Gastrocnemius medialis (tissue), 4 donors: ENCODE results near the gene UGT2B17.

Experiments
- POLR2A ChIP-seq, 2 donors: fragments of 450-650 bp; IDR thresholded peaks; one replicate each; pipeline ENCODE4 v1.6.1; 2017; ENCODE audit warnings: antibody characterized with exemption in 2 of 2, mild to moderate bottlenecking in 2 of 2, moderate library complexity in 2 of 2
- TF ChIP-seq, protein P1 (sequence below), 5 experiments: fragments of 450-650 bp in 3 of 5; fragments of 200-600 bp in 2 of 5; sonication (generic) in 2 of 5; IDR thresholded peaks in 4 of 5; conservative IDR thresholded peaks in 1 of 5; 1 replicate in 4 of 5; 2 replicates in 1 of 5; pipeline ENCODE4 v1.5.1; 2016 to 2019; ENCODE audit warnings: antibody characterized with exemption in 5 of 5, mild to moderate bottlenecking in 3 of 5, moderate library complexity in 3 of 5

DNA sequence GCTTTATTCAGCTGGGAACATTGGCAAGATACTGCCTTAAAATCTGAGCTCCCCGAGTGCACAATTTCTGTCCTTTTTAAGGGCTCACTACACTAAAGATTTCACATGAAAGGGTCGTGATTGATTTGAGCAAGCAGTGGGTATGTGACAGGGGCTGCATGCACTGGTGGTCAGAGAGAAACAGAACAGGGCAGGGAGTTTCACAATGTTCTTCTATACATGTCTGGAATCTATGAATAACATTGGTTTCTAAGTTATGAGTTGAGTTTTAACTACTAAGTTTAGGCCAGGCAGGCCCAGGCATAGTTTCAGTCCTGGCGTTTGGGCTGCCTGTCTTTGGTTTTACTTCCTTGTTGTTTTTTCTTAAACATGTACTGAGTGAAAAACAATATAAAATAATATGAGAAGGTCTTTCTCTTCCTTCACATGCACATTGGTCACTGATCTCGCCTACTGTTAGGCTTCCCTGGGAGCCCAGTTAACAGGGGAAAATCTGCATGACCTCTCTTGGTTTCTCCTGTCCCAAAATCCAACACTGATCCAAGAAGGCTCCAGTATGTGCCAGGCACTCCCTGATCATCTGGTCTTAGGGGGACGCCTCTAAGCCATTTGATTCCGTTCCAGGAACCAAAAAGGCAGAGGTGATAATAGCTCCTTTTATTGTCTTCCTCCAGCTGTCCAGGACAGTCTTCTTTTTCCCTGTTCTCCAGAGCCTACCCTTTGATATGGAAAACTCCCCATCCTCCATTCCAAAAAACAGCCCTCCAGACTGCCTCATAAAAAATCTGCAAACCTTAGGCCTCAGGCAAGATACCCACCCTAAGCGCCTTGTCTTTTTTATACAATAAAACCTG, at the start of gene UGT2B17:
- TF ChIP-seq, protein P1, sequence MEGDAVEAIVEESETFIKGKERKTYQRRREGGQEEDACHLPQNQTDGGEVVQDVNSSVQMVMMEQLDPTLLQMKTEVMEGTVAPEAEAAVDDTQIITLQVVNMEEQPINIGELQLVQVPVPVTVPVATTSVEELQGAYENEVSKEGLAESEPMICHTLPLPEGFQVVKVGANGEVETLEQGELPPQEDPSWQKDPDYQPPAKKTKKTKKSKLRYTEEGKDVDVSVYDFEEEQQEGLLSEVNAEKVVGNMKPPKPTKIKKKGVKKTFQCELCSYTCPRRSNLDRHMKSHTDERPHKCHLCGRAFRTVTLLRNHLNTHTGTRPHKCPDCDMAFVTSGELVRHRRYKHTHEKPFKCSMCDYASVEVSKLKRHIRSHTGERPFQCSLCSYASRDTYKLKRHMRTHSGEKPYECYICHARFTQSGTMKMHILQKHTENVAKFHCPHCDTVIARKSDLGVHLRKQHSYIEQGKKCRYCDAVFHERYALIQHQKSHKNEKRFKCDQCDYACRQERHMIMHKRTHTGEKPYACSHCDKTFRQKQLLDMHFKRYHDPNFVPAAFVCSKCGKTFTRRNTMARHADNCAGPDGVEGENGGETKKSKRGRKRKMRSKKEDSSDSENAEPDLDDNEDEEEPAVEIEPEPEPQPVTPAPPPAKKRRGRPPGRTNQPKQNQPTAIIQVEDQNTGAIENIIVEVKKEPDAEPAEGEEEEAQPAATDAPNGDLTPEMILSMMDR (IDR thresholded peaks at IDR 0.05 in 4 of 5, conservative IDR thresholded peaks at IDR 0.05 in 1 of 5): no peak
- no peak for TF ChIP-seq POLR2A (IDR thresholded peaks at IDR 0.05)
